Nucleus accumbens (tissue), 56 donors: ENCODE measurements around the gene ANKRD35.
"Not testable (repeated sequence)": the region's sequence is repeated elsewhere in the genome, so short reads cannot be mapped to it uniquely, and the experiment has no call there.

Experiments
- DNase-seq, 56 donors: peaks; one replicate each; lab custom pipeline; 2025; lab: John Stamatoyannopoulos, UW

ANKRD35 gene

DNA sequence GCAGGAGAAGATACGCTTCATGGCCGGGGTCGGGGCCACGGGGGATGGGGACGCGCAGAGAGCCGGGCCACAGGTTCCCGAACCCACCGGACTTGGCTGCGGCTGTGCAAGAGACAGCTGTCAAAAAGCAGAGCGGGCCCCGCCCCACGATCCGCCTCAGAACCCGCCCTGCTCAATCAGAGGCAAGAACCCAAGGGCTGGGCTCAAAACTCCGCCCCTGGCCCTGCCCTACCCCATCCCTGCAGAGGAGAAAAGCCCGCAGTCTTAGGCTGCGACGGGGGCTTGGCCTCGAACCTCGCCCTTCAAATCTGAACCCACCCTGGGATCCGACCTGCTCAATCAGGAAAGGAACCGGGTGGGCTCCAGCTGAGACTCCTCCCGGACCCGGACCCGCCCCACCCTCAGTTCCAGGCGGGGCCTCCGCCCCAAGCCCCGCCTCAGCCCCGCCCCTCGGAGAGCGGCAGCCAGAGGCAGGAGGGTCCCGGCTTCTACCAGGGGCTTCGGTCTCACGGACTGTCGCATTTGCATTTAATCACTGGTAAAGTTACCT is at the start of gene ANKRD35:
ANKRD35 (minus strand) TSS at position 129 of the 550 bp plus-strand sequence; CDS start at position 21, 108 bp downstream.
- DNase-seq = peak in 53 of 56 donors; percentile 5 to 88 (median 72)

- peak in 1 of 56 donors; percentile 5 for DNase-seq
Measured at GRCh38 chr1:145932522-145933009, 46.9 kb upstream of the ANKRD35 start.

GRCh38 chr1:145927916-145928643 is 42.4 kb upstream of the ANKRD35 start:
- DNase-seq = peak in 4 of 56 donors; percentile 4 to 43 (median 8)

GRCh38 chr1:145927063-145927886 is 41.6 kb upstream of the ANKRD35 start, which contains the start of gene RBM8A:
Gene RBM8A (minus strand): TSS chr1:145927484. CDS start chr1:145927426, 58 bp downstream.
- peak in 55 of 56 donors; percentile 43 to 98 (median 92) for DNase-seq

DNA sequence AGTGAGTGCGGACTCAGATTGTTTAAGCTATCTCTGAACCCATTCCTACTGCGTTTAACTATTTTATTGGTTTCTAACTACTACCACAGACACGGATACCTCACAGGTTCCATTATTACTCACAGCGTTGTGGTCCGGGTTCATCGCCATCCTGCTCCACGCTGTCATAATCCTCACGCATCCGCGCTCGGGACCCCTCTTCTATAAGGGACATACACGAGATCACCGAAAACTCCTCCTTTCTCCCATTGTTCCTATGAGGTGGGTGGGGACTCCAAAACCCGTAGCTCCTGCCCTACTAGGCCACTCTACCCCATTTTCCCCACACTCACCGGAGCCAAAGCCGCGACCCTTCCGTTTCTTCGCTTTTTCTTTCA is 41.0 kb upstream of the ANKRD35 start:
- DNase-seq = peak in 1 of 56 donors; percentile 35

DNA sequence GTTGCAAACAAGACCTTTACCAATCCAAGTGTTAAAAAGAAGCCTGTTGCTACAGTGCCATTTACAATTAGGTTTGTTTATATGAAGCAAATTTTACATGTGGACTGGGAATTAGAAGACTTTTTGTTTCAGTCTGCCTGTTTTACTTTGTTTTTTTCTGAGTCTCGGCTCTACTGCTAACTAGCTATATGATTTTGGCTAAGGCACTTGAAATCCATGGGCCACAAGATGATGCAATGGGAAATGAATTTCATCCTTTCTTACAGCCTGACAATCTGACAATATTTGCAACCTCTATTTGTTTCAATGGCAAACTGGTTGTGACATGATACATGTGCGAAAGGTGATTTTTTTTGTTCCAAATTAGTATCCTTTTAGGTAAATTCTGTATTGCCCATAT is 36.6 kb upstream of the ANKRD35 start:
- DNase-seq = no peak

DNA sequence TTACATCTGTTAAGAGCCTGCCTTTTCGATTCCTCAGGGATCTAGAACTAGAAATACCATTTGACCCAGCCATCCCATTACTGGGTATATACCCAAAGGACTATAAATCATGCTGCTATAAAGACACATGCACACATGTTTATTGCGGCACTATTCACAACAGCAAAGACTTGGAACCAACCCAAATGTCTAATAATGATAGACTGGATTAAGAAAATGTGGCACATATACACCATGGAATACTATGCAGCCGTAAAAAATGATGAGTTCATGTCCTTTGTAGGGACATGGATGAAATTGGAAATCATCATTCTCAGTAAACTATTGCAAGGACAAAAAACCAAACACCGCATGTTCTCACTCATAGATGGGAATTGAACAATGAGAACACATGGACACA is 34.6 kb upstream of the ANKRD35 start:
- not testable (repeated sequence) for DNase-seq

DNA sequence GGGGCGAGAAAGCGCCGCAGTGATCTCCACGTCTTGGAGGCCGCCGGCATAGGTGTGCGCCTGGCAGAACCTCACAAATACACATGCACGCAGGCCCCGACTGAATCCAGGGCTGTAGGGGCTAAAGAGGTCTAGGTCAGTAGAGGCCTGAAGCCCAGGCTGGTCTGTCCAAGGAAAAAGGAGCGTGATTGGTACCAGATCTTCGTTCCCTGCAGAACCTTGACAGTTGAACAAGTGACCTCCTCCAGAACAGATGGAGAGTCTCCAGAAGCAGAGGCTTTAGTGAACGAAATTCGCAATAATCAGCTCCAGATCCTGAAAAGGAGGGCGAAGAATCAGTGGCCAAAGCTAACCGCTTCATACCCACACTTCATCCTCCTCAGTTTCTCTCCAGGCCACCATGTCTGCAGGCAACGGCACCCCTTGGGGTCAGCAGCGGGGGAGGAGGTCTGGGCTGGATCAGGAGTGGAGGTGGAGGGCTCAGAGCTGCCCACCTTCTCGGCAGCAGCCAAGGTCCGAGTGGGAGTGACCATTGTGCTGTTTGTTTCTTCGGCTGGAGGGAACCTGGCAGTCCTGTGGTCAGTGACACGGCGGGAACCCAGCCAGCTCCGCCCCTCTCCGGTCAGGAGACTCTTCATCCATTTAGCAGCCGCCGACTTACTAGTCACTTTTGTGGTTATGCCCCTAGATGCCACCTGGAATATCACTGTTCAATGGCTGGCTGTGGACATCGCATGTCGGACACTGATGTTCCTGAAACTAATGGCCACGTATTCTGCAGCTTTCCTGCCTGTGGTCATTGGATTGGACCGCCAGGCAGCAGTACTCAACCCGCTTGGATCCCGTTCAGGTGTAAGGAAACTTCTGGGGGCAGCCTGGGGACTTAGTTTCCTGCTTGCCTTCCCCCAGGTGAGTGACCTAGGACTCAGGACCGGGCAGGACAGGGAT is 33.6 kb upstream of the ANKRD35 start:
- peak in 32 of 56 donors; percentile 5 to 49 (median 28) for DNase-seq

GRCh38 chr1:145918144-145918991 is 32.7 kb upstream of the ANKRD35 start, which contains the start of gene PEX11B:
Gene PEX11B (minus strand): TSS chr1:145918717. CDS start chr1:145918688, 29 bp downstream.
- peak; percentile 62 to 98 (median 90) for DNase-seq

- no peak for DNase-seq
Measured at GRCh38 chr1:145917595-145917994, 31.9 kb upstream of the ANKRD35 start.

DNA sequence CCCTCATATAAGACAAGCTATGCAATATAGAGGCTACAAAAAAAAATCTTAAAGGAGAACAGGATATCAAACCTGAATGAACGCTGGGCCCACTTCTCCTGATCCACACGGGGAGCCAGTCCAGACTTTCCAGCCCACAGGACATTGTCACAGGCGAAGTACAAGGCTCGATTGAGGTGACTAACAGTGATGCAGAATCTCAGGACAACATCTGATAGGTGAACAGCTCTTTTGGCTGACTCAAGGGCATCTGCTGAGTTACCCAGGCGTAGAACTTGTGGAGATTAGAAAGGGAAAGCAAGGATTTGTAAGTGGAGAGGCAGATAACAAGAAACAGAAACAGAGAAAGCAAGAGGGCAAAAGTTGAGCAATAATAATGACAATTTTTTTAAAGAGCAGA is 31.1 kb upstream of the ANKRD35 start:
- no peak for DNase-seq

- DNase-seq = no peak
Measured at GRCh38 chr1:145912128-145912641, 26.5 kb upstream of the ANKRD35 start.

DNA sequence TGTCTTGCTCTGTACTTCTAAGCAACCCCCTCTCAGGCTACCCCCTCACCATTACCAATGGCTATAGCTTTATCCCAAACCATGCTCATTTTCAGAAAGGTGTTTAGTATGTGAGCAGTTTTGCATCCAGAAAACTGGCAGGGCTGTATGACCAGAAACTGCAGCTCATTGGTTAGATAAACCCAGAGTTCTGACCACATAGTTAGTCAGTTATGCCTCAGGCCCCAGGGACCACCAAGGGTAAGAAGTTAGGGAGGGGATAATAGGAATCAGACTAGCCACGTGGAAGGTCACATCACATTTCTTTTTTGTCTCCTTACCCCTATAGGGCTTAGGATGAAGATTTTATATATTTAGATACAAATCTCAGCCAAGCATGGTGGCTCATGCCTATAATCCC is 23.0 kb upstream of the ANKRD35 start:
- DNase-seq = no peak

DNA sequence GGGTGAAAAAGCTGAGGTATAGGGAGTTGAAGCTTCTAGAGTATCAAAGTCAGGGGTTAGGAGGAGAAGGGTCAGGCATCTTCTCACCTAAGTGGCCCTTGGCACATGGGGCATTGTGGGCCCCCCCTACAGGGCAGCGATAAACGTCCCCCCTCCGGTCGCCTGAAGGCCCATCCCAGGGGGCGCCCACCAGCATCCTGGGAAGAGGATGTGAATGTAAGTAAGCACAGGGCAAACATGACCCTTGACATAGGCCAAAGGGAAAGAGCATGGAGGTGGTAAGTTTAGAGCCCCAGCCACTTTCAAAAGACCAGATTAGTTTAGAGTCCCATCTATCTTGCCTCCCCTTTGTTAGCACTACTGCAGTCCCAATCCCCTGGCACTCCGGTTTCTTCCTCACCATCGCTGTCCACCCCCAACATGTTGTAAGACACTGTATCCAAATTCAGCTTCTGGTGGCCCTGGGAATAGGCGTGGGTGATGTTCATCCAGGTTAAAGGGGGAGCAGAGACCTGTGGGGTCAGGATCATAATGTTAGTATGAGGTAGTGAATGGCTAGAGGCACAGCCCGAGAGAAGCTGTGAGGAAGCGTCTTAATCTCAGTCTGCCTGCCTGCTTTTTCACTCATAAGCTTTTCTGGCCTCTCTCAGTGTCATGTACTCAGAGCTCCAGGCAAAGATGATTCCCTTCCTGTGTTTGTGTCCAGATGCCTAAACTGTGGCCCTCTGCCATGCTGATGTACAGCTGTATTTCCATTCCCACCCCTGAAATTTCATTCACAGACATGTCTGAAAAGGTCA is 21.5 kb upstream of the ANKRD35 start:
- DNase-seq = no peak

DNA sequence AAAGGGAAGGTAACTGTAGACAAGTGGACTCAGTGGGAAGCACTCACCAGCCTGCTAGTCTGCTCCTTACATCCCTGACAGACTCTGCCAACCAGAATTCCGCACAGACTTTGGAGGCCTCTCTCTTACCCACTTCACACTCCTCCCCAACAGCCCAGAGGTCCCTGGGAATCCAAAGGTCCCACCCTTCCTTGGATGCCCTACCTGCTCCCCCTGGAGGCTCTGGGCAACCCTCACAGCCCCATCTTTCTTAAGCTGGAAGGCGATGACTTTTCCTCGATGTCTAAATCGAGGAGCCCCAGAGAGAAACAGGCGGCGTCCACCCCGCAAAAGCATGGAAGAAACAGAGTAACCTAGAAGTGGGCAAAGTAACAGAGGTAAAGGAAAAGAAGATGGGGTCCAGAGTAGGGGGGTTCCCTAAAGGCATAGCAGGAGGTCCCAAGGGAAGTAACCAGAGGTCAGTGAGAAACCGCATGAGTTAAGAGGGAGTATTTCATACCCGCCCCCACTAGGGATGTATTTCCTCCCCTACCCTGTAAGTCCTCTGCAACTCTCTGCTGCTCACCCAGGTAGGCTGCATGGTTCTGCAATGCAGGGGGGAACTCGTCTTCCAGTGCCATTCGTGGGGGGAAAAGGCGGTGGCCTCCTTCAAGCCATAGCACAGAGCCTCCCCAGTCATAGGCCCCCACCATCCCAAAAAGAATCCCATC is 15.8 kb upstream of the ANKRD35 start:
- DNase-seq = no peak

DNA sequence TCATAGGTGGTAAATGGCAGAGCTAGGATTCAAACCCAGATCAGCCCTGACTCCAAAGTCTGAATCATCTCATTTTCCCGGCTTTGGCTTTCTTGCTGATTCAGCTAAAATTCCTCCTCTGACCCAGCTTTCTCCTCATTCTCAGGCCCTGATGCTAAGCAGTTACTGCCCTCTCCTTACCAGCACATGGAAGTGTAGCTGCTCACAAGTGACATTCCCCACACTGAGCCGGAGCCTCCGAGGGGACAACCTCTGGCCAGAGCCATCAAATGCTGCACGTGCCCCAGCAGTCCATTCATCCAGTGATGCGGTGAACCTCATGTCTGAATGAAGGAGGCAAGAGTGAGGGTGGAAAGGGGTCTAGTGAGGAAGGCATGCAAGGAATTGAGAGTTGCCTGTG is 13.1 kb upstream of the ANKRD35 start:
- no peak for DNase-seq

DNA sequence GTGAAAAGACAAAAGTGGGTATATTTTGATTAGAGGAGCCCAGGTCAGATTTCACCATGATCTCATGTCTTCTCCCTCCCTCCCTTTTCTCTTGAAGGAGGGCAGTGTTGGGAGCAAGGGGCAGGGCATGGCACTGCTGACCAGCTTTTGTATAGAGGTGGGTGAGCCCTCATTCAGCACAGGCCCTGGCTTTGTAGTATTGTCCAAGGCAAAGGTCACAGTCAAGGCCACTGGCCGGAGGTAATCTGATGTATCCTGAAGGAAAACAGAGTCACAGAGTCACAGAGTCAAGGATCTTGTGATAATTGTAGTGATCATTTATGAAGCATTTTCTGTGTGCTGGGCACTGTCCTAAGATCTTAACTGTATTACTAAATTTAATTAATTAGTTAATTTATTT is 12.3 kb upstream of the ANKRD35 start:
- DNase-seq = no peak
